Measurements from ENCODE around the gene CD81.

The CD81 gene

DNA sequence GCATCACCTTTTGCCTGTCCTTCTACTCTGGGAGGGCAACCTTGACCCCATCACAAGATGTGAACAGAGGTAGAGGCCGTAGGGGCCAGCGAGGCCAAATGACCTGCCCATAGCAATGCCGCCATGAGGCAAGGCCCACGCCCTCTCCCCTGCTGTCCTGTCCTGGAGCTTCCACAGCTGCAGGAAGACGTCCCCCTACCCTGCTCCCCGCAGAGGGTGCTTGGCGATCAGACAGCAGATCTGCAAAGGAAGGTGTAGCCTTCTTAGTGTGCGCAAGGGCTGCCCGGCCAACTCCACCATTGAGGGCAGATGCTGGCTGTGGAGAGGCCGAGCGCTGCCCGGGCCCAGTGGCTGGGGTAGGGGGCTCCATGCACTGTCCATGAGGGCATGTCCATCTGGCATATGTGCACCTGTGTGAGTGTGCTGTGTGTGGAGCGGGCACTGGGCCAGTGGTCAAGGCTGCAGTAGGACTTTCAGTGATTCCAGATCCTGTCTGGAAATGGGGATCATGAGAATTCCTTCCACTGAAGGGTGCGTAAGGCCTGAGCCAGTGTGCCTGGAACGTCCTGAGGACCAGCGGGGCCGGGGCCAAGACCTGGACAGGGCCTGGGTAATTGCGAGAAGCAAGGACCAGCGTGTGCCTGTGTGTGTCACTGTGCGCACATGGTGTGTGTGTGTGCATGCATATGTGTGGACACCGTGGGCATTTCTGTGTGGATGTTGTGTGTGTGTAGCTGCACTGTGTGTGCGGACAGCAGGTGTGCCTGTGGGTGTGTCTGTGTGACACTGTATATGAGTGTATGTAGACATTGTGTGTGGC is 56.2 kb downstream of the CD81 start:
- H3K36me3 ChIP-seq (ENCODE audit: insufficient read depth, low read length), result no peaks in the 10 kb centered on the region
- H3K4me1 ChIP-seq (ENCODE audit: control insufficient read depth, insufficient read depth, low read length, unreplicated experiment), result no peaks in the 10 kb centered on the region
- H3K27me3 ChIP-seq (ENCODE audit: insufficient read depth, low read length), result peaks cover 24% of the 10 kb centered on the region
- no peak overlapping the region for H3K4me3 ChIP-seq (ENCODE audit: low read depth, low read length)
- no peak overlapping the region for H2AFZ ChIP-seq (ENCODE audit: low read length, unreplicated experiment)
- H3K27ac ChIP-seq (ENCODE audit: low read depth, low read length), result no peak overlapping the region
- H3K79me2 ChIP-seq (ENCODE audit: control insufficient read depth, insufficient read depth, low read length, unreplicated experiment), result no peaks in the 10 kb centered on the region

DNA sequence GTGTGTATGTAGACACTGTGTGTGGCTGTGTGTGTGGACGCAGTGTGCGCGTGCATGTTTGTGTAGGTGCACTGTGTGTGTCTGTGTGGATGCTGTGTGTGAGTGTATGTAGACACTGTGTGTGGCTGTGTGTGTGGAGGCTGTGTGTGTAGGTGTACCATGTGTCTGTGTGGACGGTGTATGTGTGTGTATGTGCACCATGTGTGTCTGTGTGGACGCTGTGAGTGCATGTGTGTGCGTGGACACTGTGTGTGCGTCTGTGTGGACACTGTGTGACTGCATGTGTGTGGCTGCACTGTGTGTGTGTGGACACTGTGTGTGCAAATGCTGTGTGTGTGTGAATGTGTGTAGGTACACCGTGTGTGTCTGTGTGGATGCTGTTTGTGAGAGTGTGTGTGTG is 56.9 kb downstream of the CD81 start:
- no peak overlapping the region for H3K27ac ChIP-seq (ENCODE audit: low read depth, low read length)
- H3K27me3 ChIP-seq (ENCODE audit: insufficient read depth, low read length), result peaks cover 28% of the 10 kb centered on the region
- H2AFZ ChIP-seq (ENCODE audit: low read length, unreplicated experiment), result no peak overlapping the region
- no peak overlapping the region for H3K4me3 ChIP-seq (ENCODE audit: low read depth, low read length)
- no peaks in the 10 kb centered on the region for H3K79me2 ChIP-seq (ENCODE audit: control insufficient read depth, insufficient read depth, low read length, unreplicated experiment)
- no peaks in the 10 kb centered on the region for H3K4me1 ChIP-seq (ENCODE audit: control insufficient read depth, insufficient read depth, low read length, unreplicated experiment)
- no peaks in the 10 kb centered on the region for H3K36me3 ChIP-seq (ENCODE audit: insufficient read depth, low read length)

DNA sequence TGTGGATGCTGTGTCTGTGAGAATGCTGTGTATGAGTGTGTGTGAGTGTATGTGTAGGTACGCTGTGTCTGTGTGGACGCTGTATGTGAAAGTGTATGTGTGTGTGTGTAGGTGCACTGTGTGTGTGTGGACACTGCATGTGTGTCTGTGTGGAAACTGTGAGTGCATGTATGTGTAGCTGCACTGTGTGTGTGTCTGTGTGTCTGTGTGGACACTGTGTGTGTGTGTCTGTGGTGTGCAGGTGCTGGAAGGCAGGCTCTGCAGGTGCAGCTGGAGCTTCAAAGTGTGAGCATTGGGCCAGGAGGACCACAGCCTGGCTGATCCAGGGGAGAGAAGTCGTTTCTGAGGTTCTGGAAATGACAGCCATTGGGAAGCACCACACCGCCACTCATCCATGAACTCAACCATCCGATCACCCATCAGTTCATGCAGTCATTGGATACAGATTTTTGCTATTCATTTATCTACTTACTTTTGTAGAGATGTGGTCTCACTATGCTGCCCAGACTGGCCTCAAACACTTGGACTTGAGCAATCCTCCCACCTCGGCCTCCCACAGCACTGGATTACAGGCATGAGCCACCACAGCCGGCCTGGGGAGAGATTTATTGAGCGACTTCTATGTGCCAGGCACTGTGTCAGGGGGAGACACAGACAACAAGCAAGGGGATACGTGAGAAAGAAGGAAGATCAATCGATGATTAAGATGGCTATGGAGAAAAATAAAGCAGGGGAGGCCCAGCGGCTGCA is 57.6 kb downstream of the CD81 start:
- H3K79me2 ChIP-seq (ENCODE audit: control insufficient read depth, insufficient read depth, low read length, unreplicated experiment), result no peaks in the 10 kb centered on the region
- no peaks in the 10 kb centered on the region for H3K36me3 ChIP-seq (ENCODE audit: insufficient read depth, low read length)
- no peaks in the 10 kb centered on the region for H3K4me1 ChIP-seq (ENCODE audit: control insufficient read depth, insufficient read depth, low read length, unreplicated experiment)
- H3K27ac ChIP-seq (ENCODE audit: low read depth, low read length), result no peak overlapping the region
- H3K4me3 ChIP-seq (ENCODE audit: low read depth, low read length), result no peak overlapping the region
- peaks cover 34% of the 10 kb centered on the region for H3K27me3 ChIP-seq (ENCODE audit: insufficient read depth, low read length)
- no peak overlapping the region for H2AFZ ChIP-seq (ENCODE audit: low read length, unreplicated experiment)

DNA sequence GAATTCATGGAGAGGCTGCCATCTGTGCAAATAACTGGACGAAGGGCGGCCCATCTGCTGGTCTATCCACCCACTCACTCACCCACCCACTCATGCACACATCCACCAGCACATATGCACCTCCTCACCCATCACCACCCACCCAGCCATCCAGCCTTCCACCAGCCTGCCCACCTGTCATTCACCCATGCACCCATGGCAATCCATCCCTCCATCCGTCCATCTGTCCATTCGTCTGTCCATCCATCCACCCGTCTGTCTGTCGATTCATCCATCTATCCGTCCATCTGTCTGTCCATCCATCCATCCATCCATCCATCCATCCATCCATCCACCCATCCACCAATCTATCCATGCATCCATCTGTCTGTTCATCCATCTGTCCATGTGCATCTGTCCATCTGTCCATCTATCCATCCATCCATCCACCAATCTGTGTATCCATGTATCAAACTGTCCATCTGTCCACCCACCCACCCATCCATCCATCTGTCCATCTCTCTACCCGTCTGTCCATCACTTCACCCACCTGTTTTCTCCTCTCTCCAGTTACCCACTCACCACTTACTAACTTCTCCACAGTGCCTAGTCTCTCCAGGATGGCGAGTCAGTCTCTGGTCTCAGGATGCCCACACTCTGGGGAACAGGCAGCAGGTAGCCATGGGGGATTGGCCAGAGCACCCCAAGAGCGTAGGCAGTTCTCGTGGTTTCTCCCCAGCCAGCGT is 58.3 kb downstream of the CD81 start:
- no peaks in the 10 kb centered on the region for H3K4me1 ChIP-seq (ENCODE audit: control insufficient read depth, insufficient read depth, low read length, unreplicated experiment)
- H3K27me3 ChIP-seq (ENCODE audit: insufficient read depth, low read length), result peaks cover 41% of the 10 kb centered on the region
- H3K4me3 ChIP-seq (ENCODE audit: low read depth, low read length), result no peak overlapping the region
- H2AFZ ChIP-seq (ENCODE audit: low read length, unreplicated experiment), result no peak overlapping the region
- H3K27ac ChIP-seq (ENCODE audit: low read depth, low read length), result no peak overlapping the region
- H3K36me3 ChIP-seq (ENCODE audit: insufficient read depth, low read length), result no peaks in the 10 kb centered on the region
- no peaks in the 10 kb centered on the region for H3K79me2 ChIP-seq (ENCODE audit: control insufficient read depth, insufficient read depth, low read length, unreplicated experiment)

DNA sequence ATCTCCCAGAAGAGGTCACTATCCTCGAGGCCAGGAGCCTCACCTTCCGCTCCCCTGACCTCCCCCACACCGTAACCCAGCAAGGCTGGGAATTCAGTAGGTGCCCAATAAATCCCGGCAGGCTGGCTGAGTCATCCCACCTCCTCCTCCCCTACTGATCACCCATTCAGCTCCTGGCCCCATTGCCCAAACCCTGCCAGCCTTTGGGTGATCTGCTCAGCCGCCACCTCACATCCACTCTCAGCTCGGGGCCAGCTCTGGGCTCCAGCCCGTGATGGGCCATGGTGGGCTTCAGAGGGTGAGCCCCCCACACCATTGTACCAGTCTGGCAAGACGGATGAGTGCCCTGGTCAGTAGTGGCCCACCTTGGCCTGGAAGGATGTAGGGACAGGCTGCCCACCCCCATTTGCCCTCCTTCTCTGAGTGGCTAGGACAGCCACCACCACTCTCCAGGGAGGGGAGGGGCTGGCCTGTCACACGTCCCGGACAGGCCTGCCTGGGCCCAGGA is 59.0 kb downstream of the CD81 start:
- Histone ChIP-seq H2AFZ (ENCODE audit: low read length, unreplicated experiment) (no peak overlapping the region), H3K79me2 (ENCODE audit: control insufficient read depth, insufficient read depth, low read length, unreplicated experiment) (no peaks in the 10 kb centered on the region), H3K4me1 (ENCODE audit: control insufficient read depth, insufficient read depth, low read length, unreplicated experiment) (no peaks in the 10 kb centered on the region), H3K36me3 (ENCODE audit: insufficient read depth, low read length) (no peaks in the 10 kb centered on the region), H3K27ac (ENCODE audit: low read depth, low read length) (no peak overlapping the region), H3K4me3 (ENCODE audit: low read depth, low read length) (no peak overlapping the region), H3K27me3 (ENCODE audit: insufficient read depth, low read length) (peaks cover 41% of the 10 kb centered on the region)

DNA sequence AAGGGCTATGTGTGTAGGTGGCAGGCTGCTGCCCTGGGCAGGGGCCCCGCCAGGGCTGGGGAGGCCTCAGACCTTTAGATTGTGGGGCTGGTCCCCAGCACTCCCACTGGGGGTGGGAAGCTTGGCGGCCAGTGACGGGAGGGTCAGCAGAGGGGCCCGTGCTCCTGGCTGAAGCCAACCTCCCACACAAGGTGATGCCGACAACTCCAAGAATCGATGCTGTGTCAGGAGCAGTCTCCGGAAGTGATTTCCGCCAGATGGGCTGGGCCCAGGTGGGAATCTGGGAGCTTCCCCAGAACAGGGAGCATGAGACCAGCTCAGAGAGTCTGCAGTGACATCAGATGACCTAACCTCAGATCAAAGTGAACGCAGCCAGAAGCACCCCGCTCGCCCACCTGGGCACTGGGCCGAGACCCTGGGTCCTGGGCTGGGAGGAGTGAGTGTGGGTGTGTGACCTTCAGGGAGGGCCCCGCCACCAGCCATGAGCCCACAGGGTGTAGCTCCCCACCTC is 59.5 kb downstream of the CD81 start:
- Histone ChIP-seq H3K36me3 (ENCODE audit: insufficient read depth, low read length) (no peaks in the 10 kb centered on the region), H3K79me2 (ENCODE audit: control insufficient read depth, insufficient read depth, low read length, unreplicated experiment) (no peaks in the 10 kb centered on the region), H3K4me3 (ENCODE audit: low read depth, low read length) (no peak overlapping the region), H2AFZ (ENCODE audit: low read length, unreplicated experiment) (no peak overlapping the region), H3K27me3 (ENCODE audit: insufficient read depth, low read length) (peaks cover 41% of the 10 kb centered on the region), H3K4me1 (ENCODE audit: control insufficient read depth, insufficient read depth, low read length, unreplicated experiment) (no peaks in the 10 kb centered on the region), H3K27ac (ENCODE audit: low read depth, low read length) (no peak overlapping the region)

DNA sequence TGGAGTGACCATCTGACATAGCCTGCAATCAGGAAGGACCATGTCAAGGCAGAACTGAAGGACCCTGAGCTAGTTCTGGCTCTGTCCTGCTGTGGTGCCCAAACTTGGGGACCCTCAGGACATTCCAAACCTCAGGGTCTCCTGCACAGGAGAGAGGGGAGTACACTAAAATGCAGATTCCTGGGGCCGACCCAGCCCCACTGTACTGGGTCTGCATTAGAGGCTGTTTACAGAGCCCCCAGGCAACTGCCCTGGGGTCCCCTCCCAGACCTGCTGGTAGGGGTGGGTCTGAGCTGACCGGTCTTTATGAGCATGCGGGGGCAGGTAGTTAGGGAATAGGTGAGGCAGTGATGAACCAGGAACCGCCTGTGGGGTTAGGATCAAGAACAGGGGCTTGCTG is 60.4 kb downstream of the CD81 start:
- H3K79me2 ChIP-seq (ENCODE audit: control insufficient read depth, insufficient read depth, low read length, unreplicated experiment), result no peaks in the 10 kb centered on the region
- H2AFZ ChIP-seq (ENCODE audit: low read length, unreplicated experiment), result no peak overlapping the region
- no peak overlapping the region for H3K4me3 ChIP-seq (ENCODE audit: low read depth, low read length)
- no peaks in the 10 kb centered on the region for H3K4me1 ChIP-seq (ENCODE audit: control insufficient read depth, insufficient read depth, low read length, unreplicated experiment)
- H3K27me3 ChIP-seq (ENCODE audit: insufficient read depth, low read length), result peaks cover 48% of the 10 kb centered on the region
- H3K36me3 ChIP-seq (ENCODE audit: insufficient read depth, low read length), result no peaks in the 10 kb centered on the region
- no peak overlapping the region for H3K27ac ChIP-seq (ENCODE audit: low read depth, low read length)

DNA sequence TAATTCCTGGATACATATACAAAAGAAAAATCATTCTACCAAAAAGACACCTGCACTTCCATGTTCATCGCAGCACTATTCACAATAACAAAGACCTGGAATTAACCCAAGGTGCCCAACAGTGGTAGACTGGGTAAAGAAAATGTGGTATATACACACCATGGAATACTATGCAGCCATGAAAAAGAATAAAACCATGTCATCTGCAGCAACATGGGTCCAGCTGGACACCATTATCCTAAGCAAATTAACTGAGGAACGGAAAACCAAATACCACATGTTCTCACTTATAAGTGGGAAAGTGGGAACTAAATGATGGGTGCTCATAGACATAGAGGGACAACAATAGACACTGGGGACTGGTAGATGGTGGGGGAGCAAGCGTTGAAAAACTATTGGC is 62.7 kb downstream of the CD81 start:
- no peaks in the 10 kb centered on the region for H3K4me1 ChIP-seq (ENCODE audit: control insufficient read depth, insufficient read depth, low read length, unreplicated experiment)
- H3K4me3 ChIP-seq (ENCODE audit: low read depth, low read length), result no peak overlapping the region
- peaks cover 66% of the 10 kb centered on the region for H3K27me3 ChIP-seq (ENCODE audit: insufficient read depth, low read length)
- no peaks in the 10 kb centered on the region for H3K79me2 ChIP-seq (ENCODE audit: control insufficient read depth, insufficient read depth, low read length, unreplicated experiment)
- no peaks in the 10 kb centered on the region for H3K36me3 ChIP-seq (ENCODE audit: insufficient read depth, low read length)
- H2AFZ ChIP-seq (ENCODE audit: low read length, unreplicated experiment), result no peak overlapping the region
- no peak overlapping the region for H3K27ac ChIP-seq (ENCODE audit: low read depth, low read length)

DNA sequence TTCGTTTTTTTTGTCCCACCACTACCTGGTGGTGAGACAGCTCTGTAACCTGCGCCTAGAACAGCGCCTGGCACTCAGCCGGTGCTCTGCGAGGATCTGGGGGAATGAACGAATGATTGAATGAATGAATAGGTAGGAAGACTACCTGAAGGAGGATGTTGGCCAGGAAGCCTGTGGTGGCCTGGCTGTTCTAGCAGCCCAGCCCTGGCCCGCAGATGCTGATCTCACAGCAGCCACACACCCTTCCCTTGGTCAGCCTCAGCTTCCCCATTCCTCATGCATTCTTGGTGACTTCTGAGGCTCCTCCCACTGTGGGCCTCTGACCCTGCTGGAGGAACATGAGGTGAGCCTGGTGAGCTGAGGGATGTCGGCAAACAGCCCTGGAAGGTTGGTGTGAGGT is 63.5 kb downstream of the CD81 start:
- Histone ChIP-seq H3K36me3 (ENCODE audit: insufficient read depth, low read length) (no peaks in the 10 kb centered on the region), H3K27me3 (ENCODE audit: insufficient read depth, low read length) (peaks cover 70% of the 10 kb centered on the region), H2AFZ (ENCODE audit: low read length, unreplicated experiment) (no peak overlapping the region), H3K4me1 (ENCODE audit: control insufficient read depth, insufficient read depth, low read length, unreplicated experiment) (no peaks in the 10 kb centered on the region), H3K4me3 (ENCODE audit: low read depth, low read length) (no peak overlapping the region), H3K27ac (ENCODE audit: low read depth, low read length) (no peak overlapping the region), H3K79me2 (ENCODE audit: control insufficient read depth, insufficient read depth, low read length, unreplicated experiment) (no peaks in the 10 kb centered on the region)

DNA sequence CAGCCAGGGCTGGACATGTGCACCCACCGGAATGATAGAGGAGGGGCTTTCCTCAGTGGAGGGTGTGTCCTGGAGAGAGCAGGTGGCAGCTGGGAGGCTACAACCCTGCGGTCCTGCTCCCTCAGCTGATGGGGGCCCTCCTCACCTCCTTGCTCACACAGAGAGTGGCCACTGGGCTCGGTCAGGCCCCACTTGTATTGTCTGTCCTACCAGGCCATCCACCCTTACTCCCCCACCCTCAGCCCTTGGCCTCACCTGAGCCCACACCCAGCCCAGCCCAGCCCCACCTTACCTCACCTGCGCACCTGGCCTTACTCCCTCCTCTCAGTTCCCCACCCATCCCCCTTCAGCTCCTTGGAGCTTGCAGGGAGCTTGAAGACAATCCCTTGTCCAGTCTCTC is 64.1 kb downstream of the CD81 start:
- Histone ChIP-seq H3K4me1 (ENCODE audit: control insufficient read depth, insufficient read depth, low read length, unreplicated experiment) (no peaks in the 10 kb centered on the region), H3K27ac (ENCODE audit: low read depth, low read length) (no peak overlapping the region), H3K79me2 (ENCODE audit: control insufficient read depth, insufficient read depth, low read length, unreplicated experiment) (no peaks in the 10 kb centered on the region), H3K27me3 (ENCODE audit: insufficient read depth, low read length) (peaks cover 70% of the 10 kb centered on the region), H2AFZ (ENCODE audit: low read length, unreplicated experiment) (no peak overlapping the region), H3K36me3 (ENCODE audit: insufficient read depth, low read length) (no peaks in the 10 kb centered on the region), H3K4me3 (ENCODE audit: low read depth, low read length) (no peak overlapping the region)
